Measurements from ENCODE around the gene SRSF8. TPM values are rescaled to one million over a fixed set of nuclear protein-coding genes. Genes with fewer than 3 reads are reported as not detected.
"Not testable (repeated sequence)": the region's sequence is repeated elsewhere in the genome, so short reads cannot be mapped to it uniquely, and the experiment has no call there.

Gene SRSF8
- total and polyA plus RNA-seq, 9 donors = 18.8 to 49.7 (median 42.7) TPM

GRCh38 chr11:95104121-95104830, 37.6 kb downstream of the SRSF8 start:
- peaks cover 72% of the 10 kb centered on the region for H3K4me1 ChIP-seq (ENCODE audit: control insufficient read depth, insufficient read depth, low read length)
- H3K27ac ChIP-seq (ENCODE audit: low read length) = peak overlapping the region; percentile 79
- H3K4me3 ChIP-seq (ENCODE audit: low read length) = no peak overlapping the region
- no peak for DNase-seq
- 67% methylated on average over 3 of the region's 6 CpGs for WGBS (ENCODE audit: insufficient coverage)
- no peaks in the 10 kb centered on the region for H3K9me3 ChIP-seq (replicated peaks; ENCODE audit: control insufficient read depth, low read depth, low read length)
- no peaks in the 10 kb centered on the region for H3K27me3 ChIP-seq (ENCODE audit: control insufficient read depth, insufficient read depth, low read length)
- peaks cover 7% of the 10 kb centered on the region for H3K36me3 ChIP-seq (ENCODE audit: control insufficient read depth, insufficient read depth, low read length)

GRCh38 chr11:95104856-95105255, 38.1 kb downstream of the SRSF8 start:
- no peaks in the 10 kb centered on the region for H3K9me3 ChIP-seq (replicated peaks; ENCODE audit: control insufficient read depth, low read depth, low read length)
- peak; percentile 45 for DNase-seq
- H3K4me3 ChIP-seq (ENCODE audit: low read length) = no peak overlapping the region
- peaks cover 13% of the 10 kb centered on the region for H3K36me3 ChIP-seq (ENCODE audit: control insufficient read depth, insufficient read depth, low read length)
- 86% methylated on average over 1 of the region's 3 CpGs for WGBS (ENCODE audit: insufficient coverage)
- H3K27ac ChIP-seq (ENCODE audit: low read length) = peak overlapping the region; percentile 79
- H3K27me3 ChIP-seq (ENCODE audit: control insufficient read depth, insufficient read depth, low read length) = no peaks in the 10 kb centered on the region
- H3K4me1 ChIP-seq (ENCODE audit: control insufficient read depth, insufficient read depth, low read length) = peaks cover 76% of the 10 kb centered on the region

- Histone ChIP-seq H3K27me3 (ENCODE audit: control insufficient read depth, insufficient read depth, low read length) (no peaks in the 10 kb centered on the region), H3K36me3 (ENCODE audit: control insufficient read depth, insufficient read depth, low read length) (peaks cover 16% of the 10 kb centered on the region), H3K9me3 (replicated peaks; ENCODE audit: control insufficient read depth, low read depth, low read length) (no peaks in the 10 kb centered on the region), H3K27ac (ENCODE audit: low read length) (peak overlapping the region; percentile 85), H3K4me3 (ENCODE audit: low read length) (no peak overlapping the region), H3K4me1 (ENCODE audit: control insufficient read depth, insufficient read depth, low read length) (peaks cover 66% of the 10 kb centered on the region)
- DNase-seq = peak; percentile 48
- 58% methylated on average over 5 of the region's 9 CpGs for WGBS (ENCODE audit: insufficient coverage)
Measured at GRCh38 chr11:95108159-95108611, 41.5 kb downstream of the SRSF8 start.

- no peak for DNase-seq
- H3K36me3 ChIP-seq (ENCODE audit: control insufficient read depth, insufficient read depth, low read length) = peaks cover 16% of the 10 kb centered on the region
- H3K4me1 ChIP-seq (ENCODE audit: control insufficient read depth, insufficient read depth, low read length) = peaks cover 59% of the 10 kb centered on the region
- WGBS (ENCODE audit: insufficient coverage) = 76% methylated on average over 4 of the region's 6 CpGs
- no peaks in the 10 kb centered on the region for H3K27me3 ChIP-seq (ENCODE audit: control insufficient read depth, insufficient read depth, low read length)
- no peak overlapping the region for H3K4me3 ChIP-seq (ENCODE audit: low read length)
- peak overlapping the region; percentile 85 for H3K27ac ChIP-seq (ENCODE audit: low read length)
- no peaks in the 10 kb centered on the region for H3K9me3 ChIP-seq (replicated peaks; ENCODE audit: control insufficient read depth, low read depth, low read length)
Measured at GRCh38 chr11:95108671-95109551, 42.2 kb downstream of the SRSF8 start.

- Histone ChIP-seq H3K36me3 (ENCODE audit: control insufficient read depth, insufficient read depth, low read length) (peaks cover 11% of the 10 kb centered on the region), H3K4me1 (ENCODE audit: control insufficient read depth, insufficient read depth, low read length) (peaks cover 42% of the 10 kb centered on the region), H3K27ac (ENCODE audit: low read length) (peak overlapping the region; percentile 43)
- not testable (repeated sequence) for H3K9me3 ChIP-seq (replicated peaks; ENCODE audit: control insufficient read depth, low read depth, low read length); DNase-seq; H3K27me3 ChIP-seq (ENCODE audit: control insufficient read depth, insufficient read depth, low read length); H3K4me3 ChIP-seq (ENCODE audit: low read length)
- WGBS (ENCODE audit: insufficient coverage) = 100% methylated on average over 1 of the region's 3 CpGs
Measured at GRCh38 chr11:95111471-95111870, 44.8 kb downstream of the SRSF8 start.

- no peaks in the 10 kb centered on the region for H3K27me3 ChIP-seq (ENCODE audit: control insufficient read depth, insufficient read depth, low read length)
- H3K4me1 ChIP-seq (ENCODE audit: control insufficient read depth, insufficient read depth, low read length) = peaks cover 36% of the 10 kb centered on the region
- no peak overlapping the region for H3K4me3 ChIP-seq (ENCODE audit: low read length)
- peak overlapping the region; percentile 43 for H3K27ac ChIP-seq (ENCODE audit: low read length)
- no peaks in the 10 kb centered on the region for H3K9me3 ChIP-seq (replicated peaks; ENCODE audit: control insufficient read depth, low read depth, low read length)
- DNase-seq = peak; percentile 42
- 71% methylated on average over 3 of the region's 3 CpGs for WGBS (ENCODE audit: insufficient coverage)
- peaks cover 11% of the 10 kb centered on the region for H3K36me3 ChIP-seq (ENCODE audit: control insufficient read depth, insufficient read depth, low read length)
Measured at GRCh38 chr11:95111923-95112540, 45.3 kb downstream of the SRSF8 start.

- DNase-seq = no peak
- Histone ChIP-seq H3K4me3 (ENCODE audit: low read length) (no peak overlapping the region), H3K27me3 (ENCODE audit: control insufficient read depth, insufficient read depth, low read length) (no peaks in the 10 kb centered on the region), H3K27ac (ENCODE audit: low read length) (no peak overlapping the region), H3K9me3 (replicated peaks; ENCODE audit: control insufficient read depth, low read depth, low read length) (no peaks in the 10 kb centered on the region), H3K36me3 (ENCODE audit: control insufficient read depth, insufficient read depth, low read length) (no peaks in the 10 kb centered on the region), H3K4me1 (ENCODE audit: control insufficient read depth, insufficient read depth, low read length) (peaks cover 14% of the 10 kb centered on the region)
- WGBS (ENCODE audit: insufficient coverage) = no CpG with 5 or more reads among the region's 1 CpG
Measured at GRCh38 chr11:95115597-95115996, 48.9 kb downstream of the SRSF8 start.

GRCh38 chr11:95119361-95120060, 52.8 kb downstream of the SRSF8 start:
- Histone ChIP-seq H3K9me3 (replicated peaks; ENCODE audit: control insufficient read depth, low read depth, low read length) (no peaks in the 10 kb centered on the region), H3K27ac (ENCODE audit: low read length) (no peak overlapping the region), H3K4me1 (ENCODE audit: control insufficient read depth, insufficient read depth, low read length) (peaks cover 8% of the 10 kb centered on the region), H3K27me3 (ENCODE audit: control insufficient read depth, insufficient read depth, low read length) (no peaks in the 10 kb centered on the region), H3K36me3 (ENCODE audit: control insufficient read depth, insufficient read depth, low read length) (no peaks in the 10 kb centered on the region), H3K4me3 (ENCODE audit: low read length) (no peak overlapping the region)
- 86% methylated on average over 2 of the region's 2 CpGs for WGBS (ENCODE audit: insufficient coverage)
- DNase-seq = no peak
